AG09309 (cell line): Measurements from ENCODE around the gene CASTOR2.

ENCODE experiments used
- DNase-seq: peaks from one replicate; pipeline ENCODE4 v3.0.0-alpha.2; 2010; ENCODE audit warnings: low read depth
- H3K4me3 ChIP-seq: 2 replicates; pipeline ENCODE4 v1.5.1; 2011; ENCODE audit warnings: mild to moderate bottlenecking, low read depth, low read length, moderate library complexity; ENCODE audit not compliant: control insufficient read depth
- TF ChIP-seq, protein P1 (sequence below): IDR thresholded peaks from 2 replicates; pipeline ENCODE4 v1.5.1; 2011; ENCODE audit warnings: mild to moderate bottlenecking, low read depth, low read length, inconsistent platforms; ENCODE audit not compliant: insufficient read depth, control insufficient read depth; ENCODE audit errors: missing control alignments

The CASTOR2 gene

GRCh38 chr7:75049817-75050216, 85.3 kb downstream of the CASTOR2 start:
- TF ChIP-seq, protein P1, sequence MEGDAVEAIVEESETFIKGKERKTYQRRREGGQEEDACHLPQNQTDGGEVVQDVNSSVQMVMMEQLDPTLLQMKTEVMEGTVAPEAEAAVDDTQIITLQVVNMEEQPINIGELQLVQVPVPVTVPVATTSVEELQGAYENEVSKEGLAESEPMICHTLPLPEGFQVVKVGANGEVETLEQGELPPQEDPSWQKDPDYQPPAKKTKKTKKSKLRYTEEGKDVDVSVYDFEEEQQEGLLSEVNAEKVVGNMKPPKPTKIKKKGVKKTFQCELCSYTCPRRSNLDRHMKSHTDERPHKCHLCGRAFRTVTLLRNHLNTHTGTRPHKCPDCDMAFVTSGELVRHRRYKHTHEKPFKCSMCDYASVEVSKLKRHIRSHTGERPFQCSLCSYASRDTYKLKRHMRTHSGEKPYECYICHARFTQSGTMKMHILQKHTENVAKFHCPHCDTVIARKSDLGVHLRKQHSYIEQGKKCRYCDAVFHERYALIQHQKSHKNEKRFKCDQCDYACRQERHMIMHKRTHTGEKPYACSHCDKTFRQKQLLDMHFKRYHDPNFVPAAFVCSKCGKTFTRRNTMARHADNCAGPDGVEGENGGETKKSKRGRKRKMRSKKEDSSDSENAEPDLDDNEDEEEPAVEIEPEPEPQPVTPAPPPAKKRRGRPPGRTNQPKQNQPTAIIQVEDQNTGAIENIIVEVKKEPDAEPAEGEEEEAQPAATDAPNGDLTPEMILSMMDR: no peak
- DNase-seq: no peak
- no peak overlapping the region for H3K4me3 ChIP-seq

DNA sequence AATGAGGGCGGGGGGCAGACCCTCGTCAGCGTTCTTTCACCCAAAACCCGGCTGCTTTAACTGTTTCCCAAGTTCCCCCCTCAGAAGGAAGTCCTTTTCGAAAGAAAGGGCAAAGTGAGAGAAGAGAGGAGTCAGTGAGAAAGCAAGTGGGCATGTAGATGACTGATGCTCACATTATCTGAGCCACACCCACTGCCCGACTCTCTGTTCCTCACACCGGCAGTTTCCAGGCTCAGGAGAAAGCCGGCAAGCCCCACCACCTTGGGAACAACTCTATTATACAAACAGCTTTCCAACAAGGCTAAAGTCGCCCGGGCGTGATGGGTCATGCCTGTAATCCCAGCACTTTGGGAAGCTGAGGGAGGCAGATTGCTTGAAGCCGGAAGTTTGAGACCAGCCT, 86.0 kb downstream of the CASTOR2 start:
- no peak for DNase-seq
- no peak overlapping the region for H3K4me3 ChIP-seq
- TF ChIP-seq, protein P1: no peak

DNA sequence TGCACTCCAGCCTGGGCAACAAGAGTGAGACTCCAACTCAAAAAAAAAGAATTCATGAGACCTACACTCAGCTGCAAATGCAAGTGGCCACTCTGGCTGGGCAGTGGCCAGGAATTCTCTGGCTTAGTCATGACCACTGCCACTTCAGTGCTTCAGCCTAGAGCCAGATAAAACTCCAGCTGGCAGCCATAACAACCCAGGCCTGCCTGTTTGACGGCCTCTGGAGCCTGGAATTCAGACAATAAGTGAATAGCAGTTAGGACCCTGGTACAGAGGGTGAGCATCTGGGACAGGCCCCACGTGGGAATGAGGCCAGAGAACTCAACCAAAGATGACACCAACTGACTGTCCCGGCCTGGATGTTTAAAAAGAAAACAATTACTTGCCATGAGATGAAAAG, 90.2 kb downstream of the CASTOR2 start:
- no peak overlapping the region for H3K4me3 ChIP-seq
- peak; percentile 65 for DNase-seq
- TF ChIP-seq, protein P1: no peak

DNA sequence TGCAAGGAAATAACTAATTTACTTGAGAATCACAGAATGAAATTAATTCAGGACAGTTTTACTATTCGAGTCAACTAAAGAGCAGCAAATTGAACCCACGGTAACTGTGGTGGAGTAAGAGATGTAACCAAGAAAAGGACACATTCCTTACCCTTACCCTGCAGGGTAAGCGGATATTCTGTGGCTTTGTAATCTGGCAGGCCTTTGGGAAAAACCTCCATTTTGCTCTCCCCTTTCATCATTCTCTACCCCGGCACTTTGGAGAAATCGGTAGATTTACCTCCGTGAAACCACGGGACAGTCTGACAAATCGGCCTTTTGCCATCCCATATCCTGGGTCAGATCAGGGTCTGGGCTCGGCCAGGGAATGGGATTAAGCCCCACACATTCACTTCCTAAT, 90.7 kb downstream of the CASTOR2 start:
- no peak overlapping the region for H3K4me3 ChIP-seq
- no peak for DNase-seq
- TF ChIP-seq, protein P1: no peak

DNA sequence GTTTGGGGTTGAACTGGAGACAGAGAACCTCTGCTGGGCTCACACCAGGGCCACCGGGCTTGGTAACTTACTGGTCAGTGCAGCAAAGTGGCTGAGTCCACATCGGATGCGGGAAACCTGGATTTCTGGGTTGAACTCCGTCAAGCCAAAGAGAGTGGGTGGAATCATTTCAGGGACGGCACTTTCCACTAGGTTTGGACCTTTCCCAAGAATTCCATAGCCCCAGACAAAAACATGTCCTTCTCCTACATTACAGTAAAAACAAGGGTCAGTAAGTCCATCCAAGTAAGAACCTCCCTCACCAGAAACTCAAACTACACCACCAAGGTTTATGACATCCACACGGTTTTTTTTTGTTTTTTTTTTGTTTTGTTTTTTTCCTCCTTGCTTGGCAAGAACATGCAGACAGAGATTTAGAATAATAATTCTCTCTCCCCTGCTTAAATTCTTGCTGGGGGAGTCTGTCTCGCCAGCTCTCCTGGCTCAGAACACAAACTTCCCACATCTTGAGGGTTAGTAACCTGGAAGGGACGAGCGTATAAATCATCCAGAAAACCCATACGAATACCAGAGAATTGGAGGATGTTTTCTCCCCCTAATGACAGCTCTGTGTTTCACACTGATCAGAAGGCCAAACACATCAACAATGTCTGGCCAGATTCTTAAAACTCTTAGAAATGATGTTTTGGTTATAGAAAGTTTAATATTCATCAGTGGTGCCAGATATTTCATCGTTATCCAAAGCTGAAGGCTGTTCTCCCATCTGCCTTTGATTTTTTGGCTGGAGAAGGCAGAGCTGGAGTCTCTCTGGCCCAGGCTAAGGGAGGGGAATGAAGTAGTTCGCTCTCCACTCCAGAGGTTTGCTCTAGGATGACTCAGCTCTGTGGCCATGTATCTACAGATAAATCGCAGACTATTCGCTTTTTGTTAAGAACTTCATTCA, 91.6 kb downstream of the CASTOR2 start:
- TF ChIP-seq, protein P1: no peak
- peak; percentile 52 for DNase-seq
- H3K4me3 ChIP-seq: no peak overlapping the region

GRCh38 chr7:75058406-75058805, 93.9 kb downstream of the CASTOR2 start:
- no peak overlapping the region for H3K4me3 ChIP-seq
- no peak for DNase-seq
- TF ChIP-seq, protein P1: no peak

DNA sequence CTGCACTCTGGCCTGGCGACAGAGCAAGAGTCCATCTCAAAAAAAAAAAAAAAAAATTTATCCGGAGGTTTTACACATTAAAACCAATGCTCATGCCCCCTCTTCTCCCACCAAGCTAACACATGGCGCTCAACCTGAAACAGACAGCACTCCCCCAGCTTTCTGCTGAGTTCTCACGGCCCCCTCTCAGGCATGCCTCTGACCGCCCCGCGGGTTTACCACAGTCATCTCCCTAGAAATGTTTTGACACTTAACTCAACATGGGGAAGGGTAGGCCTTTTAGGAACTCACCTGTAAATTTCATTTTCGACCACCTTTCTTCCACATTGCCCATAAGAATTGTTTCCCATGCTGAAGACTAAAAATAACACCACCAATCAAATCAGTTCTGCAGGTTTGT, 99.8 kb downstream of the CASTOR2 start:
- no peak overlapping the region for H3K4me3 ChIP-seq
- no peak for DNase-seq
- TF ChIP-seq, protein P1: no peak
